HG03095 (cell line): ENCODE results near the gene CAPN13.

Experiments
- ATAC-seq: cut with Tn5 transposase; IDR thresholded peaks from one replicate; pipeline ENCODE4 v1.9.1; 2021; ENCODE audit warnings: moderate library complexity; ENCODE audit not compliant: unreplicated experiment

The CAPN13 gene

GRCh38 chr2:30730736-30731647 lies 76.3 kb downstream of the CAPN13 start:
- no peak for ATAC-seq

DNA sequence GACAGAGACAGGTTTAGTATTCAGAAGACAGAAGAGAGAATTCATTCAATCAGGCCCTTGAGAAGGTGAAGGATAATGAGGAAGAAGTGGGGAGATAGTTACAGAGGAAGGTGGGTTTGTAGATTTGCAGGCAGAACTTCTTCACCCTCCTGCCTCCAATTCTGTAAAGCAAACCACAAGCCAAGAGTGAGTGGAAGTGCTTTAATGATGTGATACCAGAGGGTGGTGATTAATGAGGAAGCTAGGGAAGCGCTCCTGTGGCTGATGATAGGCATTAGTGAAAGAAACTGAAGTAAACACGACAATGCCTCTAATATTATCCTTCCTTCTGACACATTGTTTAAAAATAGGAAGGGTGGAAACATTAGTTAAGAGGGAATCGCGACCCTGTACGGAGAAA lies 78.2 kb downstream of the CAPN13 start:
- no peak for ATAC-seq

GRCh38 chr2:30722936-30723725 lies 84.1 kb downstream of the CAPN13 start:
- ATAC-seq, result no peak

DNA sequence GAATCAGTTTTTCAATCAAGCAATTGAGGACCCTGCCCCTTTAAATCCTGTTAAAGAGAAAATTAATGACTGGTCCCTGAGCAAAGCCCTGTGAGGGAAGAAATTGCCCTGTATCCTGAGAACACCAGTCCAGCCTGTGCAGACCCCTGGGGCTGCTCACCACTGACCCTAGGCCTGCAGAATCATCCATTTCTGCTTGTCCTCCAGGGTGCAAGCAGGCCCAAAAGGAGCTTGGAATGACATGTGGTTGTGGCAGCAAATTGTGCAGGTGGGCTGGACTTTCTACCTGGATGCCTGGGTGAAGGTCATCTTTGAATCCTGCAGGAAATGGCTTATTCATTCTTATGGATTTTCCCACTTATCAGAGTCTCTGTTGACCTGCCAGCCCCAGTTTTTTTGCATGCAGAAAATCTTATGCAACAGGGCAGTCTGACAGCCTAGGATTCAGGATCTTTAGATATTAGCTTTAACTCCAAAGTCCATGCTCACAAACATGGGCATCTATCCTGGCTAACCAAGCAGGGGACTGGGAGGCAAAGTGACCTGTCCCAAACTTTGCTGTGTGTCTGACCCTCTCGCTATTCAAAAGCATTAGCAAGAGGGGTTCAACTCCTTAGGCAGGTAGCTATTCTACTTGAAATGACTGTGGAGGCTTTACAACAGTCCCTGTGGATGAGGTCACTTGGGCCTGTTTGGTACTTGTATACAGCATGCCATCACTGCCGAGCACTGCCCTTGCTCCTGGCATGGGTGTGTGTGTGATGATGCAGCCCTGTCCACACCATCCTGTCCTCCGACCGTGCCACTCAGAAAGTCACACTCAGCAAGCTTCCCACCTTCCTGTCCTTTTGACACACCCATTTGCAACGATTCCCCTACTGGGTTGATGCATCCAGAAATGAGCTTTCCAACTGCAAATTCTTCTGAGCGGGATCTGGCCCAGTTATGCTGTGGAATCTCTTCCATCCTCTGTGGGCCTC lies 85.3 kb downstream of the CAPN13 start:
- no peak for ATAC-seq

DNA sequence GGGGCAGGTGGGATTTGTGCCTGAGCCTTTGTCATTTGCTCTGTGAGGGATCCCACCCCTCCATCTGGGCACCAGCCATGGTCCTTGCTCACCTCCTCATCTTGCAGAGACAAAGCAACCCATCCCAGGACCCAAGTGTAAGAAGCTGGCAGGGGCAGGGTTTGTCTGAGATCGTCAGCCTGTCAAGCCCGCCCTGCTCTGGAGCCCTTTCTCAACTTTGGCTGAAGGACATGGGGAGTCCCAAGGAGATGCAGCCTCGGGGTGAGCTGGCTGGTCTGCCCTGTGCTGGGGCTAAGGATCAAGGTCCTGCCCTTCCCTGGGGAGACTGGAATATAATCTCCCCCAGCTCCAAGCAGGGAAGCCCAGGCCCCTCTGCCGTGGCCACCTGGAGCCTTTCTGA lies 86.0 kb downstream of the CAPN13 start:
- ATAC-seq, result no peak

- ATAC-seq, result no peak
Observed at GRCh38 chr2:30717081-30717650, 90.1 kb downstream of the CAPN13 start.

GRCh38 chr2:30716123-30716900 lies 90.9 kb downstream of the CAPN13 start:
- ATAC-seq, result no peak

- ATAC-seq, result no peak
Observed at GRCh38 chr2:30714811-30715709, 92.2 kb downstream of the CAPN13 start.

- no peak for ATAC-seq
Observed at GRCh38 chr2:30713698-30714097, 93.5 kb downstream of the CAPN13 start.

DNA sequence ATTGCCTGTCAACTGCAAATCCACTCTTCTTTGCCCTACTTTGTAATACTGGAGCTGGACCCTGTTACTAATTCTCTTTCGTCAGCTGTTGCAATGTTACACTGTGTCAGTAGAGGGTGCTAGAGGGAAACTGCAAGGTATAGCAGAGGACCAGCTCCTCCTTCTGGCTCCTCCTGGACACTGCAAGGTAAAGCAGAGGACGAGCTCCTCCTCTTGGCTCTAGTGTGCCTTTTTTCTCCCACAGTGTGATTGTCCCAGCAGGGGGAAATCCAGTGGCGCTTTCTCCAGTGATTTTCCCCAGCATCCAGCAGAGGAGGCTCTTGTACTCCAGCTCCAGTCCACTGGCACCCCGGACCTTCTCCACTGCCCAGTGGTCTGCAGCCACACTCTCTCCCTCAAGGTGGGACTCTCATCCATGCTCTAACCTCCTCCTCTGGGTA lies 95.6 kb downstream of the CAPN13 start:
- peak; percentile 81 for ATAC-seq

DNA sequence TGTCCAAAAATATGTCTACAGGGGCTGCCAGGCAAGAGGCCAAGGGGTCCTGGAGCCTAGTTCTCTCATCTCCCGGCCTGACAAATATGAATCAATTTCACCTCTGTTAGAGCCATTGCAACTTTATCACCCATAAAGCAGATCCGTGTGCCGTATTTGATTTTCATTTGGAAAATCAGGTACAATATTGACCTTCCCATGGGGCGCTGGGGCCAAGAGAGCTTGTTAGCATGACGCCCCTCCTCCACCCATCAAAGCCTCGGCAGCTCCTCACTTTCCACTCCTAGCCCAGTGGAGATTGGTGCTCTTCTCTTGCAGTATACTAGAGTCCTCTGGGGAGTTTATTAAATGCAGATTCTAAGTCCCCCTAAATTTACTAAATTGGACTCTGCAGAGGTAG lies 96.8 kb downstream of the CAPN13 start:
- ATAC-seq, result no peak

- no peak for ATAC-seq
Observed at GRCh38 chr2:30710016-30710415, 97.2 kb downstream of the CAPN13 start.

DNA sequence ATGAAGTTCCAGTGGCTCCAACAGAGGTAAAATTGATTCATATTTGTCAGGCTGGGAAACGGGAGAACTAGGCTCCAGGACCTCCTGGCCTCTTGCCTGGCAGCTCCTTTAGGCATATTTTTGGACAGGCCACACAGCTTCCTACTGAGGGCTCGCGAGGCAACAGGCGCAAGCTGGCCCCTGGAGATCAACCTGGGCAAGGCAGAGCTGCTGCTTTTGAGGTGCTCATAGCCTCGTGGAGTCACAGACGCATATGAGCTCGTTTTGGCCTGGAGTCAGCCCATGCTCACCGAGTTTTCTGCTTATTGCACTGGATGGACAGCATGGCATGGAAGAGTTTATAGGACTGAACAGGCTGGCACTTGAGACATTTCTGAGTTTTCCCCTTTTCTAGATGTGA lies 97.7 kb downstream of the CAPN13 start:
- no peak for ATAC-seq

GRCh38 chr2:30708491-30709290 lies 98.6 kb downstream of the CAPN13 start:
- ATAC-seq, result no peak

DNA sequence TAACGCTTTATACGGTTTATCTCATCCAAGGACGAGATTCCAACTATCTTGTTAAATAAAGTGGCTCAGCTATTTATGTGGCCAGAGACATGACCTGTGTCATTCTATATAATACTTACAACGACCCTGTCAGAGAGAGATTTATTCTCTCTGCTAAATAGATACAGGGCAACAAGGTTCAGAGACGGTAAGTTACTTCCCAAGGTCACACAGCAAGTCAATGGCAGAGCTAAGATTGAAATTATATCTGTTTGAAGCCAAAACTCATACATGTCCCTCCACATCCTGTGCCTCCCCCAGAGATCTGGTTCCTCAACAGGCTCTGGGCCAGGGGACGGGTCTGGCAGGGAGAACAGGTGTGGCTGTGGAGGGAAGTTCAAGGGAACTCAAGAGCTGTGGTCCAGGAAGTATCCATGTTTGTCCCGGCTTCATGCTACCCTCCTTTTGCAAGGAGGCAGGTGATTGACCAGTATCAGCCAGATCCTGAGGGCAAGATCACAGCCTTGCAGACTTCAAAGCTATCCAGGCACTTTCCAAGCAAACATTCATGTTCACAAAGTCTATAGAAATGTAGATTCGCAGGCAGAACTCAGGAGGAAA lies 99.8 kb downstream of the CAPN13 start:
- ATAC-seq, result no peak

- no peak for ATAC-seq
Observed at GRCh38 chr2:30706534-30707303, 100.5 kb downstream of the CAPN13 start.
